DMS153 (cell line): ENCODE data around the gene RGS2.

ENCODE experiments used
- DNase-seq: peaks from one replicate; lab custom pipeline; 2025; lab: John Stamatoyannopoulos, UW

Gene RGS2

GRCh38 chr1:192830595-192831246 lies 21.9 kb downstream of the RGS2 start:
- no peak for DNase-seq

DNA sequence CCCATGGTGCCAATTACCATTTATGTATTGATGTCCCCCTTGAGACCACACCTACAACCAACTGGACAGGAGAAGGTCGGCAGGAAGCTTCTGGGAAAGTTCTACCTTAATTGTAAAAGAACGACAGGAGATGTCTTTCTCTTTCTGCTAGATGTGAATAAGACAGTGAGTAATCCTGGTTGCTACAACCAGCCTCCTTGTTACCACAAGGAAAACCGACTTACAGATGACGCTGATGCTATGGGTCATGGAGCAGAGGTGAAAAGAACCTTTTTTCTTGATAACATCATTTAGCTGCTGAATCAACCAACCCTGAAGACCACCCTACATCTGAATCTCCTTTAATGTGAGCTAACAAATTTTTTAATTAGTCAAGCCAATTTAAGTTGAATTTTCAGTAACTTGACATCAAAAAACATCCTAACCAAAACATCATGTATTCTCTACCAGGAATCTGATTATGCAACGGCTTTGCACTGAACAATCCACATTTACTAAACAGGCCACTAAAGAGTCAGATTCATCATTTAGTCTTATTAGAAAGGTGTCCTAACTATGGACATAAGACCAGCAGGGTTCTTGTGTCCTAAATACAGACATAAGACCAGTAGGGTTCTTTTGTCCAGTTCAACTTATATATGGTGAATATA lies 23.0 kb downstream of the RGS2 start:
- DNase-seq: no peak

DNA sequence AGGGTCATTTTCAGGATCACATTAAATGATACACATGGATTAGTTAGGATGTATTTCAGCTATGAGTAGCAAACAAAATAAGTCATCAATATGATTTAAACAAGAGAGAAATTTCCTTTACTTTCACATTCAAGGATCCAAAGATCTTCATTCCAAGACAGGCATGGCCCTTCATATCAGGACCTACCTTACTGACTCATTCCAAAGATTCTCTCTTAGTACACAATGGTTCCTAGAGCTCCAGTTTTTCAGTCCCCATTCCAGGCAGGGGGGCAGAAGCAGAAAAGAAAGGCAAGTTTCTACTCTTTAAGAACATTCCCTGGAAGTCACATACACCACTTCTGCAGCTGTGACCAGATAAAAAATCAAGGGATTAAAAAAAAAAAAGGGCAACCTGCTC lies 23.7 kb downstream of the RGS2 start:
- no peak for DNase-seq

GRCh38 chr1:192835116-192835515 lies 26.3 kb downstream of the RGS2 start:
- DNase-seq: no peak

DNA sequence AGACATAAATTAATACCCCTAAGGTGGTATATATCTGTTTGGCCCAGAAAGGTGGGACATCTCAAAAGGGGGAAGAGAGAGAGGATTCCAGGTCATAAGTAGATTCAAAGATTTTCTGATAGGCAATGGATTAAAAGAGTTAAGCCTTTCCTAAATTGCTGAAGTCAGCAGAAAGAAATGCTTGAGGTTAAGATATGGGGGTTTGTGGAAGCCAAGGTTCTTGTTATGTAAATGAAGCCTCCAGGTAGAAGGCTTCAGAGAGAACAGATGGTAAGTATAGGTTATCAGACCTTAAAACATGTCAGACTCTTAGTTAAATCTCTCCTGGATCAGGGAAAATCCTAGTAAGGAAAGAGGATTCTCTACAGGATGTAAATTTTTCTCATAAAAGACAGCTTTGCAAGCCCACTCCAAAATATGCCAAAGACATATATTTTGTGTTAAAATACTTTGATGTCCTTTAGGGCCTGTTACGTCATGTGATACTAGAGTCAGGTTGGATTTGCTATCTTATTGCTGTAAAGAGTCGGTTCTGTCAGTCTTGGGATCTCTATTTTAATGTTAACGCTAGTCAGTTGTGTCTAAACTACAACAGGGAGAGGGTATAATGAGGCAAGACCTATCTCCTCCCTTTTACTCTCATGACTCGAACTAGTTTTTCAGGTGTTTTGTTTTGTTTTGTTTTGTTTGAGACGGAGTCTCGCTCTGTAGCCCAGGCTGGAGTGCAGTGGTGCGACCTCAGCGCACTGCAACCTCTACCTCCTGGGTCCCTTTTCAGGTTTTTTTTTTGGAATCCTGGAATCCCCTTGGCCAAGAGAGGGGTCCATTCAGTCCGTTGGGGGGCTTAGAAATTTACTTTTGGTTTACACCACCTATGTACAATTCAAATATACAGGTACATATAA lies 30.6 kb downstream of the RGS2 start:
- no peak for DNase-seq

DNA sequence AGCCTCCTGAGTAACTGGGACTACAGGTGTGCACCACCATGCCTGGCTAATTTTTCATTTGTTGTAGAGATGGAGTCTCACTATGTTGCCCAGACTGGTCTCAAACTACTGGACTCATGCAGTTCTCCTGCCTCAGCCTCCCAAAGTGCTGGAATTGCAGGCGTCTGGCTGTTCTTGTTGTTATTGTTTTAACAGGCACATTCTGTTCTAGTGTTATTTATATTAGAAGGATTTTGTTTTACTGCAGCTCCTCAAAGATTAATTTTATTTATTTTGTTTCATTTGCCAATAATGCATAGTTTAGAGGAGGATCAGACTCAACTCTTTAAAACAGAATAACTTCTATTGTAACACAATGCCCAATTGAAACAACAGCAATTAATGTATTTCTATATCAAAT lies 35.5 kb downstream of the RGS2 start:
- no peak for DNase-seq

GRCh38 chr1:192846950-192847349 lies 38.1 kb downstream of the RGS2 start:
- DNase-seq: no peak

DNA sequence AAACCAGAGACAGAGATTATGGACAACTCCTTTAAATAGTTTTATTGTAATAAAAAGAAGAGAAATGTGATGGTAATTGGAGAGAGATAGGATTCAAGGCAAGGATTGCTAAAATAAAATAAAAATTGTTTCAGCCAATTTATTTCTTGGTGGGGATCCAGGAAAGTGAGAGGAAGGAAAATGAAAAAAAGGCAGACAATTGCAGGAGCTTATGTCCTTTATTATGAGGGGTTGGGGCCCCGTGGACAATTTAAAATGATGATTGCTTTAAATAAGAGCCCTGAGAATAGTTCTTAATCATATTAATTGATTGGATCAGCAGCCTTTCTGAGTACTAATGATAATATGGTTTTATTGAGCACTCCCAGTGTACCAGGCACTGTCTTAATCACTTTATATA lies 40.2 kb downstream of the RGS2 start:
- no peak for DNase-seq

DNA sequence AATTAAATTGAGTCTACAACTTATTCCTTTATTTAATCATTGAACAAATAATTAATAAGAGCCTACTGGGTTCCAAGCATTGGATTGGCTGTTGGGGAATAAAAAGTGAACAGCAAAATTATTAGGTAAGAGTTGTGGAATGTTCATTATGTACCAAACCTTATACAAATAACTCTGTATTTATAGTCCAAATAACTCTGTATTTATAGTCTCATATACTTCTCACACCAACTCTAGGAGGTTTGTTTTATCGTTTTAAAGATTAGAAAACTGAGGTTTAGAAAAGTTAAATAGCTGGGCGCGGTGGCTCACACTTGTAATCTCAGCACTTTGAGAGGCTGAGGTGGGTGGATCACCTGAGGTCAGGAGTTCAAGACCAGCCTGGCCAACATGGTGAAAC lies 40.6 kb downstream of the RGS2 start:
- DNase-seq: no peak

GRCh38 chr1:192852001-192852947 lies 43.4 kb downstream of the RGS2 start:
- DNase-seq: no peak

DNA sequence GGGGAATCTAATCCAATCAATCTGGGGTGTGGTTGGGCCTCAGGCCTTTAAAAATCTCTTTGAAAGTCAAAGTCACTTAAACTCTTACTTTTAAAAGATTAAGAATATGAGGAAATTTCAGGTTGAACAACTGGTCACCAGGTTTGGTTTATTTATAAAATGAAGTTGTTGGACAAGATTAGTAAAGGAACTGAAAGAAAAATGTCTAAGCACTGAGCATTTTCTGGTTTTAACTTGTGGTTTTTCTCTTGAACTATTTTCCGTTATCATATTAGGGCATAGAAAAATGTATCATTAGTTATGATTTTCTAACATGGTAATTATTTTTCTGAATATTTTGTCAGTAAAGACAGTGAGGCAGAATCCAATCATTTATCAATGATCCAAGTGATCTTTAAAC lies 49.6 kb downstream of the RGS2 start:
- DNase-seq: no peak

DNA sequence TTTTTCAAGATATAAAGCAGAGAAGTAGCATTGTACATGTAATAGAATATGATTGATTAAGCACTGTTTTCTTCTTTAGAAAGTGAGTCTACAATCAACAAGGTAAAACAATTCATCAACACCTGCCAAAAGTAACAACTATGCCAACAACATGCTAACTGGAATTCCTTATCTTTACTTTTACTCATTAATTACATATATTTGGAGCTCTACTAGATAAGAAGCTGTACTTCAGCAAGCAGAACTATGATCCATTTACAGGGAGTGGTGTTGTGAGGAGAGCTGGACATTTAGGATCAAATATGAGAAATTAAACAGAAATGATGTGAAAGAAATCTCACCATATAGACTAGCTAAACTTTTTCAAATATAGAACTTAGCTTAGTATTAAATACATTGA lies 51.0 kb downstream of the RGS2 start:
- DNase-seq: no peak

DNA sequence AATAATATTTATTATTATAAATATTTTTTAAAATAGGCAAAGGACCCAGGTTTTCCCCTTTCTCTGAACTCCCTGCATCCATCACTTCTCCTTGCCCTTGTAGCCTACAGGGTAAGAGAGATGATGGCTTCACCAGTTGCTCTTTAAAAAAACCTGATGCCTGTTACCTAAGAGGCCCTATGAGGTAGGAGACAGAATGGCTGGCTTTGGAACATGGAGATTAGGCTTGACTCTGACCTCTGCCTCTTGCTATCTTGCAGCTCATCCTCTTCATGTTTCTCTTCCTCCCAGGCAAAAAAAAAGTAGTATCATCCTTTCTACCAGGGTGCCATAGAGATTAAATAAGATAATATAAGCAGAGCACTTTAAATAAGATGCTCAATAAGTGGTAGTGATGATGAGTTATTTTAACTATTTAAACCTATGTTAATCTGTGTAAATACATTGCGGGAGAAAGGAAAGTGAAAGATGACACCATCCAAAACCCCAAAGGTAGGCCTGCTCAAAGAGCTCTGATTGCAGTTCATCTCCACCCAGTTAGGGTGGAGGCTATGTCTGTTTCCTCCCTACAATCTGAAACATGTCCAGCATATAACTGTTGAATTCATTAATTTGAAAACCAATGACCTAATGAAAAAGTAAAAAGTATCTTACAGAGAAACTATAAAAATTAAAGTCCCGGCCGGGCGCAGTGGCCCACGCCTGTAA lies 51.8 kb downstream of the RGS2 start:
- no peak for DNase-seq

- no peak for DNase-seq
Measured at GRCh38 chr1:192861860-192862259, 53.0 kb downstream of the RGS2 start.
